Activated T-cell treated with anti-CD3 and anti-CD28 coated beads for 24 hours (primary cell): ENCODE measurements around the gene RUNDC1.
"Not testable (repeated sequence)": the region's sequence is repeated elsewhere in the genome, so short reads cannot be mapped to it uniquely, and the experiment has no call there.

ENCODE experiments used
- DNase-seq: peaks from one replicate; pipeline ENCODE4 v3.0.0-alpha.2; 2020; ENCODE audit warnings: low read depth

Gene RUNDC1

GRCh38 chr17:42991471-42991870 lies 11.1 kb downstream of the RUNDC1 start:
- no peak for DNase-seq

- DNase-seq = no peak
Measured at GRCh38 chr17:42992872-42993271, 12.5 kb downstream of the RUNDC1 start.

- not testable (repeated sequence) for DNase-seq
Measured at GRCh38 chr17:42993913-42994312, 13.5 kb downstream of the RUNDC1 start.

GRCh38 chr17:42997390-42997983 lies 17.1 kb downstream of the RUNDC1 start:
- no peak for DNase-seq

- peak; percentile 97 for DNase-seq
Measured at GRCh38 chr17:42997984-42998938, 17.9 kb downstream of the RUNDC1 start, which contains the start of gene RPL27. Gene RPL27 (plus strand): TSS chr17:42998419. CDS start chr17:42998751, 332 bp downstream.

- no peak for DNase-seq
Measured at GRCh38 chr17:42999003-42999525, 18.7 kb downstream of the RUNDC1 start.

GRCh38 chr17:43000894-43001293 lies 20.5 kb downstream of the RUNDC1 start:
- not testable (repeated sequence) for DNase-seq

GRCh38 chr17:43003542-43004172 lies 23.3 kb downstream of the RUNDC1 start:
- no peak for DNase-seq

GRCh38 chr17:43006639-43007551 lies 26.5 kb downstream of the RUNDC1 start, which contains the start of gene IFI35:
Gene IFI35 (plus strand): TSS chr17:43006784. CDS start chr17:43006948, 164 bp downstream.
- peak; percentile 84 for DNase-seq

- DNase-seq = no peak
Measured at GRCh38 chr17:43010667-43011308, 30.4 kb downstream of the RUNDC1 start.

- DNase-seq = no peak
Measured at GRCh38 chr17:43011728-43012472, 31.5 kb downstream of the RUNDC1 start.

GRCh38 chr17:43013296-43013695 lies 32.9 kb downstream of the RUNDC1 start:
- DNase-seq = no peak

GRCh38 chr17:43014020-43014648 lies 33.8 kb downstream of the RUNDC1 start:
- no peak for DNase-seq

GRCh38 chr17:43014649-43015542 lies 34.5 kb downstream of the RUNDC1 start:
- no peak for DNase-seq

- no peak for DNase-seq
Measured at GRCh38 chr17:43015579-43015978, 35.2 kb downstream of the RUNDC1 start.

GRCh38 chr17:43016216-43016615 lies 35.9 kb downstream of the RUNDC1 start:
- DNase-seq = no peak

- no peak for DNase-seq
Measured at GRCh38 chr17:43018008-43018853, 37.9 kb downstream of the RUNDC1 start.

- DNase-seq = no peak
Measured at GRCh38 chr17:43018932-43019331, 38.6 kb downstream of the RUNDC1 start.
